ENCODE measurements around the gene KCNMB2. TPM values are rescaled to one million over a fixed set of nuclear protein-coding genes. Genes with fewer than 3 reads are reported as not detected.
"Not testable (repeated sequence)": the region's sequence is repeated elsewhere in the genome, so short reads cannot be mapped to it uniquely, and the experiment has no call there.

Gene KCNMB2
- total RNA-seq, 6 donors from 2014 or later, result 0.51 to 3.0 (median 1.1) TPM; not detected in 3

DNA sequence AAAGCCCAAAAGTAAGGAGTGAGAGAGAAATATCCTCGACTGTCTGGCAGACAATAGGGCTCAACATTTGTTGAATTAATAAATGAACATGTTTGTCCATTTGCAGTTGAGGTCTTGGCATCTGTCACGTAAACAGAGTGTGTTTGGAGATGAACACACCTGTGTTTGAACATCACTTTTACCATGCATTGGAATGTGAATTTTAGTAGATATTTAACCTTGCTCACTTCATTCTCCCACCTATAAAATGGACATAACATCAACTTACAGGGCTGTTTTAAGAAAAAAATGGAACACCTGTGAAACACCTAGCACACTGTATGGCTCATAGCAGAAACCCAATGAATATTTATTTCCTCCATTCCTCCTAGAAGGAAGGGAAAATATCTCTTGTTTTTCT lies 204.8 kb downstream of the KCNMB2 start:
- H3K9me3 ChIP-seq, result peaks cover 0 to 8% (median 3%) of the 10 kb centered on the region in 4 donors
- H3K27me3 ChIP-seq, result no peaks in the 10 kb centered on the region
- no peak overlapping the region for H3K27ac ChIP-seq
- no peak for TF ChIP-seq POLR2A (IDR thresholded peaks at IDR 0.05)
- no peak for TF ChIP-seq CTCF (IDR thresholded peaks at IDR 0.05)
- DNase-seq (no peak), ATAC-seq (ENCODE audit: low FRiP score in 2 of 2) (no peak)
- no peaks in the 10 kb centered on the region for H3K4me1 ChIP-seq
- no peaks in the 10 kb centered on the region for H3K36me3 ChIP-seq
- 42 to 58% methylated on average over 2 of the region's 2 CpGs for WGBS, 2 donors
- H3K4me3 ChIP-seq, result no peak overlapping the region

- no peak overlapping the region for H3K27ac ChIP-seq
- H3K9me3 ChIP-seq, result peaks cover 0 to 10% (median 4%) of the 10 kb centered on the region in 4 donors
- ATAC-seq (ENCODE audit: low FRiP score in 2 of 2), result no peak
- no peaks in the 10 kb centered on the region for H3K27me3 ChIP-seq
- H3K36me3 ChIP-seq, result no peaks in the 10 kb centered on the region
- no peak for DNase-seq
- H3K4me1 ChIP-seq, result no peaks in the 10 kb centered on the region
- 80 to 89% methylated on average over 4 of the region's 4 CpGs for WGBS, 2 donors
- no peak overlapping the region for H3K4me3 ChIP-seq
- no peak for TF ChIP-seq CTCF (IDR thresholded peaks at IDR 0.05)
- TF ChIP-seq EP300 (IDR thresholded peaks at IDR 0.05), result no peak
- TF ChIP-seq POLR2AphosphoS5 (IDR thresholded peaks at IDR 0.05), result no peak
- no peak for TF ChIP-seq POLR2A (IDR thresholded peaks at IDR 0.05)
Measured at GRCh38 chr3:178743297-178743696, 207.1 kb downstream of the KCNMB2 start.

DNA sequence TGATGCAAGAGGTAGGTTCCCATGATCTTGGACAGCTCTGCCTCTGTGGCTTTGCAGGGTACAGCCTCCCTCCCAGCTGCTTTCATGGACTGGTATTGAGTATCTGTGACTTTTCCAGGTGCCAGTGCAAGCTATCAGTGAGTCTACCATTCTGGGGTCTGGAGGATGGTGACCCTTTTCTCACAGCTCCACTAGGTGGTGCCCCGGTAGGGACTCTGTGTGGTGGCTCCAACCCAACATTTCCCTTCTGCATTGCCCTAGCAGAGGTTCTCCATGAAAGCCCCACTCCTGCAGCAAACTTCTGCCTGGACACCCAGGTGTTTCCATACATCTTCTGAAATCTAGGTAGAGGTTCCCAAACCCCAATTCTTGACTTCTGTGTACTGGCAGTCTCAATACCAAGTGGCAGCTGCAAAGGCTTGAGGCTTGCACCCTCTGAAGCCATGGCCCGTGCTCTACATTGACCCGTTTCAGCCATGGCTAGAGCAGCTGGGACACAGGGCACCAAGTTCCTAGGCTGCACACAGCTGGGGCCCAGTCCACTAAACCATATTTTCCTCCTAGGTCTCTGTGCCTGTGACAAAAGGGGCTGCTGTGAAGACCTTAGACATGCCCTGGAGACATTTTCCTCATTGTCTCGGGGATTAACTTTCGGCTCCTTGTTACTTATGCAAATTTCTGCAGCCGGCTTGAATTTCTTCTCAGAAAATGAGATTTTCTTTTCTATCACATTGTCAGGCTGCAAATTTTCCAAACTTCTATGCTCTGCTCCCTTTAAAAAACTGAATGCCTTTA lies 209.8 kb downstream of the KCNMB2 start:
- 68 to 97% methylated on average over 6 of the region's 6 CpGs for WGBS, 2 donors
- H3K27me3 ChIP-seq; DNase-seq; H3K36me3 ChIP-seq; H3K27ac ChIP-seq; H3K4me1 ChIP-seq; ATAC-seq (ENCODE audit: low FRiP score in 2 of 2); H3K9me3 ChIP-seq; H3K4me3 ChIP-seq: not testable (repeated sequence)

DNA sequence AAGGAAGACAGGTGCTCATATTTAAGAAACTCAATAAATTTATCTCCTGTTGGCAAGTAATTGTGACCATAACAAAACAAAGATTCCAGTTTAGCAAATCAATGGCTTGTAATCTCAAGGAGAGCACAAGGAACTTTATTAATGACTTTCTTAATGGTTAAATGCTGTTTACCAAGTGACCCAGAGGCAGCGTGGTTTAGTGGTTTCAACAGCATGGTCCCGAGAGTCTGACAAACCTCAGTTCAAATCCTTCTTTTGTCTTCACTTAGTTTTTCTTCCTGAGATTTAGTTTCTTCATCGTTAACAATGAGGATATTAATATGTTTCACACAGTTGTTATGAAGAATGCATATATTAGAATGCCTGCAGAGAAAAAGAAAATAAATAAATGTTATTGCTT lies 212.6 kb downstream of the KCNMB2 start:
- Histone ChIP-seq H3K4me1 (no peaks in the 10 kb centered on the region), H3K27ac (no peak overlapping the region), H3K36me3 (no peaks in the 10 kb centered on the region), H3K27me3 (no peaks in the 10 kb centered on the region), H3K4me3 (no peak overlapping the region), H3K9me3 (peaks cover 0 to 10% (median 4%) of the 10 kb centered on the region in 4 donors)
- DNase-seq, result no peak
- ATAC-seq (ENCODE audit: low FRiP score in 2 of 2), result no peak
- whole genome bisulfite sequencing, 2 donors, result 72 to 88% methylated on average over 3 of the region's 3 CpGs
- TF ChIP-seq CTCF (IDR thresholded peaks at IDR 0.05) (no peak), EP300 (IDR thresholded peaks at IDR 0.05) (no peak), POLR2AphosphoS5 (IDR thresholded peaks at IDR 0.05) (no peak), POLR2A (IDR thresholded peaks at IDR 0.05) (no peak)

GRCh38 chr3:178749471-178749870 lies 213.2 kb downstream of the KCNMB2 start:
- Histone ChIP-seq H3K27ac (no peak overlapping the region), H3K27me3 (no peaks in the 10 kb centered on the region), H3K4me1 (no peaks in the 10 kb centered on the region), H3K36me3 (no peaks in the 10 kb centered on the region), H3K9me3 (peaks cover 0 to 10% (median 4%) of the 10 kb centered on the region in 4 donors), H3K4me3 (no peak overlapping the region)
- DNase-seq, result no peak
- WGBS, 2 donors, result 81 to 83% methylated on average over 2 of the region's 2 CpGs
- TF ChIP-seq POLR2AphosphoS5 (IDR thresholded peaks at IDR 0.05) (no peak), EP300 (IDR thresholded peaks at IDR 0.05) (no peak), POLR2A (IDR thresholded peaks at IDR 0.05) (no peak), CTCF (IDR thresholded peaks at IDR 0.05) (no peak)
- no peak for ATAC-seq (ENCODE audit: low FRiP score in 2 of 2)

Data from upper lobe of left lung (tissue), 6 donors.